ENCODE data around the gene CCND1. TPM values are rescaled to one million over a fixed set of nuclear protein-coding genes. Genes with fewer than 3 reads are reported as not detected.
A peak's percentile ranks its signal among the peaks of the same experiment; 100 is the strongest.

CCND1 gene
- total and polyA plus RNA-seq, 2 donors (not counting 1 experiment from before 2014, with no cell fraction given) = 322 to 548 TPM

- no peaks in the 10 kb centered on the region for H3K4me1 ChIP-seq (ENCODE audit: control insufficient read depth, extremely low read depth, insufficient read depth, low read length)
- no peak overlapping the region for H3K27ac ChIP-seq (ENCODE audit: insufficient read depth, low read length)
- H3K79me2 ChIP-seq (ENCODE audit: control insufficient read depth, insufficient read depth, low read length) = no peaks in the 10 kb centered on the region
- no peak overlapping the region for H2AFZ ChIP-seq (ENCODE audit: low read length)
- no peak for DNase-seq (ENCODE audit: low read depth in 2 of 2)
- no peaks in the 10 kb centered on the region for H4K20me1 ChIP-seq (ENCODE audit: control insufficient read depth, extremely low read depth, insufficient read depth, low read length)
- TF ChIP-seq, protein P1, sequence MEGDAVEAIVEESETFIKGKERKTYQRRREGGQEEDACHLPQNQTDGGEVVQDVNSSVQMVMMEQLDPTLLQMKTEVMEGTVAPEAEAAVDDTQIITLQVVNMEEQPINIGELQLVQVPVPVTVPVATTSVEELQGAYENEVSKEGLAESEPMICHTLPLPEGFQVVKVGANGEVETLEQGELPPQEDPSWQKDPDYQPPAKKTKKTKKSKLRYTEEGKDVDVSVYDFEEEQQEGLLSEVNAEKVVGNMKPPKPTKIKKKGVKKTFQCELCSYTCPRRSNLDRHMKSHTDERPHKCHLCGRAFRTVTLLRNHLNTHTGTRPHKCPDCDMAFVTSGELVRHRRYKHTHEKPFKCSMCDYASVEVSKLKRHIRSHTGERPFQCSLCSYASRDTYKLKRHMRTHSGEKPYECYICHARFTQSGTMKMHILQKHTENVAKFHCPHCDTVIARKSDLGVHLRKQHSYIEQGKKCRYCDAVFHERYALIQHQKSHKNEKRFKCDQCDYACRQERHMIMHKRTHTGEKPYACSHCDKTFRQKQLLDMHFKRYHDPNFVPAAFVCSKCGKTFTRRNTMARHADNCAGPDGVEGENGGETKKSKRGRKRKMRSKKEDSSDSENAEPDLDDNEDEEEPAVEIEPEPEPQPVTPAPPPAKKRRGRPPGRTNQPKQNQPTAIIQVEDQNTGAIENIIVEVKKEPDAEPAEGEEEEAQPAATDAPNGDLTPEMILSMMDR (conservative IDR thresholded peaks at IDR 0.05 in 1 of 2, IDR thresholded peaks at IDR 0.05 in 1 of 2; ENCODE audit: low read depth in 1 of 2, low read length in 2 of 2) = no peak
- no peak for TF ChIP-seq EZH2 (IDR thresholded peaks at IDR 0.05; ENCODE audit: low read length, missing control alignments)
- H3K27me3 ChIP-seq (ENCODE audit: control insufficient read depth, insufficient read depth, low read length) = no peaks in the 10 kb centered on the region
- no peak overlapping the region for H3K4me3 ChIP-seq (replicated peaks in 1 of 4; ENCODE audit: control extremely low read depth in 1 of 4, insufficient read depth in 1 of 4, low read depth in 3 of 4, low read length in 4 of 4)
- H3K9me3 ChIP-seq (ENCODE audit: control insufficient read depth, insufficient read depth, low read depth, low read length) = no peaks in the 10 kb centered on the region
- no peaks in the 10 kb centered on the region for H3K36me3 ChIP-seq (ENCODE audit: control insufficient read depth, insufficient read depth, low read length)
- no peak overlapping the region for H3K4me2 ChIP-seq (ENCODE audit: extremely low read depth, insufficient read depth, low read length)
- H3K9ac ChIP-seq (ENCODE audit: insufficient read depth, low read length) = no peak overlapping the region
Measured at GRCh38 chr11:69682221-69682620, 41.3 kb downstream of the CCND1 start.

- H3K4me3 ChIP-seq (replicated peaks in 1 of 4; ENCODE audit: control extremely low read depth in 1 of 4, insufficient read depth in 1 of 4, low read depth in 3 of 4, low read length in 4 of 4) = no peak overlapping the region
- H3K36me3 ChIP-seq (ENCODE audit: control insufficient read depth, insufficient read depth, low read length) = no peaks in the 10 kb centered on the region
- H3K9me3 ChIP-seq (ENCODE audit: control insufficient read depth, insufficient read depth, low read depth, low read length) = no peaks in the 10 kb centered on the region
- DNase-seq (ENCODE audit: low read depth in 2 of 2) = no peak
- TF ChIP-seq, protein P1 (conservative IDR thresholded peaks at IDR 0.05 in 1 of 2, IDR thresholded peaks at IDR 0.05 in 1 of 2; ENCODE audit: low read depth in 1 of 2, low read length in 2 of 2) = no peak
- no peak for TF ChIP-seq EZH2 (IDR thresholded peaks at IDR 0.05; ENCODE audit: low read length, missing control alignments)
- no peak overlapping the region for H2AFZ ChIP-seq (ENCODE audit: low read length)
- H3K79me2 ChIP-seq (ENCODE audit: control insufficient read depth, insufficient read depth, low read length) = no peaks in the 10 kb centered on the region
- H3K27ac ChIP-seq (ENCODE audit: insufficient read depth, low read length) = no peak overlapping the region
- no peak overlapping the region for H3K4me2 ChIP-seq (ENCODE audit: extremely low read depth, insufficient read depth, low read length)
- no peak overlapping the region for H3K9ac ChIP-seq (ENCODE audit: insufficient read depth, low read length)
- H3K27me3 ChIP-seq (ENCODE audit: control insufficient read depth, insufficient read depth, low read length) = no peaks in the 10 kb centered on the region
- no peaks in the 10 kb centered on the region for H3K4me1 ChIP-seq (ENCODE audit: control insufficient read depth, extremely low read depth, insufficient read depth, low read length)
- H4K20me1 ChIP-seq (ENCODE audit: control insufficient read depth, extremely low read depth, insufficient read depth, low read length) = no peaks in the 10 kb centered on the region
Measured at GRCh38 chr11:69682681-69683326, 41.8 kb downstream of the CCND1 start.

- H3K79me2 ChIP-seq (ENCODE audit: control insufficient read depth, insufficient read depth, low read length) = no peaks in the 10 kb centered on the region
Measured at GRCh38 chr11:69683764-69684333, 42.9 kb downstream of the CCND1 start.

More at GRCh38 chr11:69683764-69684333, 42.9 kb downstream of the CCND1 start:
- H2AFZ ChIP-seq (ENCODE audit: low read length) = no peak overlapping the region
- H3K36me3 ChIP-seq (ENCODE audit: control insufficient read depth, insufficient read depth, low read length) = no peaks in the 10 kb centered on the region
- H3K9ac ChIP-seq (ENCODE audit: insufficient read depth, low read length) = no peak overlapping the region
- H3K27ac ChIP-seq (ENCODE audit: insufficient read depth, low read length) = no peak overlapping the region
- no peaks in the 10 kb centered on the region for H3K27me3 ChIP-seq (ENCODE audit: control insufficient read depth, insufficient read depth, low read length)
- no peak for DNase-seq (ENCODE audit: low read depth in 2 of 2)
- H4K20me1 ChIP-seq (ENCODE audit: control insufficient read depth, extremely low read depth, insufficient read depth, low read length) = no peaks in the 10 kb centered on the region
- H3K4me3 ChIP-seq (replicated peaks in 1 of 4; ENCODE audit: control extremely low read depth in 1 of 4, insufficient read depth in 1 of 4, low read depth in 3 of 4, low read length in 4 of 4) = no peak overlapping the region
- H3K4me2 ChIP-seq (ENCODE audit: extremely low read depth, insufficient read depth, low read length) = no peak overlapping the region
- TF ChIP-seq, protein P1 (conservative IDR thresholded peaks at IDR 0.05 in 1 of 2, IDR thresholded peaks at IDR 0.05 in 1 of 2; ENCODE audit: low read depth in 1 of 2, low read length in 2 of 2) = peak in 1 of 2 donors; percentile 33
- TF ChIP-seq EZH2 (IDR thresholded peaks at IDR 0.05; ENCODE audit: low read length, missing control alignments) = no peak
- H3K4me1 ChIP-seq (ENCODE audit: control insufficient read depth, extremely low read depth, insufficient read depth, low read length) = no peaks in the 10 kb centered on the region
- H3K9me3 ChIP-seq (ENCODE audit: control insufficient read depth, insufficient read depth, low read depth, low read length) = no peaks in the 10 kb centered on the region
